Hepatocyte (in vitro differentiated cells): ENCODE measurements around the gene APC2. TPM values are rescaled to one million over a fixed set of nuclear protein-coding genes. Genes with fewer than 3 reads are reported as not detected.

Experiments used
- DNase-seq: peaks from one replicate; pipeline ENCODE4 v3.0.0-alpha.2; 2016; ENCODE audit warnings: low spot score
- H2AFZ ChIP-seq: fragments of 200-600 bp; sonication (generic); 2 replicates; pipeline ENCODE4 v1.6.0; 2016; ENCODE audit warnings: antibody characterized with exemption, mild to moderate bottlenecking
- H3K27ac ChIP-seq: fragments of 200-600 bp; sonication (generic); 2 replicates; pipeline ENCODE4 v1.5.1; 2016; ENCODE audit warnings: mild to moderate bottlenecking
- H3K27me3 ChIP-seq: fragments of 200-600 bp; sonication (generic); 2 replicates; pipeline ENCODE4 v1.6.1; 2016
- H3K36me3 ChIP-seq: fragments of 200-600 bp; sonication (generic); replicated peaks from 2 replicates; pipeline ENCODE4 v1.5.1; 2016; ENCODE audit warnings: low read depth; ENCODE audit not compliant: insufficient read depth
- H3K4me1 ChIP-seq: fragments of 200-600 bp; sonication (generic); 2 replicates; pipeline ENCODE4 v1.5.1; 2016; ENCODE audit warnings: mild to moderate bottlenecking, moderate library complexity; ENCODE audit not compliant: insufficient read depth
- H3K4me2 ChIP-seq: fragments of 200-600 bp; sonication (generic); 2 replicates; pipeline ENCODE4 v1.6.0; 2016
- H3K4me3 ChIP-seq: fragments of 200-600 bp; sonication (generic); 2 replicates; pipeline ENCODE4 v1.5.1; 2016; ENCODE audit warnings: mild to moderate bottlenecking
- H3K79me2 ChIP-seq: fragments of 200-600 bp; sonication (generic); 2 replicates; pipeline ENCODE4 v1.6.0; 2017; ENCODE audit warnings: mild to moderate bottlenecking
- H3K9me2 ChIP-seq: fragments of 200-600 bp; sonication (generic); replicated peaks from 2 replicates; pipeline ENCODE4 v1.6.0; 2017; ENCODE audit warnings: mild to moderate bottlenecking; ENCODE audit not compliant: insufficient read depth
- H3K9me3 ChIP-seq: fragments of 200-600 bp; sonication (generic); 2 replicates; pipeline ENCODE4 v1.5.1; 2016; ENCODE audit warnings: low read depth, mild to moderate bottlenecking
- H4K20me1 ChIP-seq: fragments of 200-600 bp; sonication (generic); 2 replicates; pipeline ENCODE4 v1.6.0; 2016; ENCODE audit warnings: mild to moderate bottlenecking; ENCODE audit not compliant: insufficient read depth, poor library complexity, severe bottlenecking
- EZH2 ChIP-seq: fragments of 200-600 bp; sonication (generic); IDR thresholded peaks from 2 replicates; pipeline ENCODE4 v1.6.1; 2016; ENCODE audit warnings: antibody characterized with exemption, mild to moderate bottlenecking, borderline replicate concordance
- EZH2phosphoT487 ChIP-seq: fragments of 200-600 bp; sonication (generic); IDR thresholded peaks from one replicate; pipeline ENCODE4 v1.6.1; 2018; ENCODE audit warnings: antibody characterized with exemption, mild to moderate bottlenecking, low read depth, moderate library complexity; ENCODE audit not compliant: unreplicated experiment, severe bottlenecking
- WGBS: methylation state at CpG from one replicate; pipeline ENCODE4 v1.1.6; 2016; ENCODE audit warnings: low lambda C conversion rate; ENCODE audit errors: missing lambda C conversion rate; 5-methylcytosine and 5-hydroxymethylcytosine counted together
- polyA plus RNA-seq: library from polyadenylated mRNA; unstranded; fragments of >200 nt; fragmentation: Nextera tagmentation; extraction: Ambion mirVana; gene quantifications from 2 replicates; pipeline ENCODE4 v1.2.1, GENCODE V29; 2016
- total RNA-seq: library from RNA; depleted of rRNA; stranded (reverse); fragments of >200 nt; gene quantifications from 2 replicates; pipeline ENCODE4 v1.2.3, GENCODE V29; 2014
- TF ChIP-seq, protein P1 (sequence below): fragments of 200-600 bp; sonication (generic); IDR thresholded peaks from 2 replicates; pipeline ENCODE4 v1.5.1; 2016; ENCODE audit warnings: antibody characterized with exemption, mild to moderate bottlenecking; ENCODE audit not compliant: poor library complexity

Gene APC2
- total and polyA plus RNA-seq, 2 experiments from 2014 or later = 0.36 to 1.2 TPM

DNA sequence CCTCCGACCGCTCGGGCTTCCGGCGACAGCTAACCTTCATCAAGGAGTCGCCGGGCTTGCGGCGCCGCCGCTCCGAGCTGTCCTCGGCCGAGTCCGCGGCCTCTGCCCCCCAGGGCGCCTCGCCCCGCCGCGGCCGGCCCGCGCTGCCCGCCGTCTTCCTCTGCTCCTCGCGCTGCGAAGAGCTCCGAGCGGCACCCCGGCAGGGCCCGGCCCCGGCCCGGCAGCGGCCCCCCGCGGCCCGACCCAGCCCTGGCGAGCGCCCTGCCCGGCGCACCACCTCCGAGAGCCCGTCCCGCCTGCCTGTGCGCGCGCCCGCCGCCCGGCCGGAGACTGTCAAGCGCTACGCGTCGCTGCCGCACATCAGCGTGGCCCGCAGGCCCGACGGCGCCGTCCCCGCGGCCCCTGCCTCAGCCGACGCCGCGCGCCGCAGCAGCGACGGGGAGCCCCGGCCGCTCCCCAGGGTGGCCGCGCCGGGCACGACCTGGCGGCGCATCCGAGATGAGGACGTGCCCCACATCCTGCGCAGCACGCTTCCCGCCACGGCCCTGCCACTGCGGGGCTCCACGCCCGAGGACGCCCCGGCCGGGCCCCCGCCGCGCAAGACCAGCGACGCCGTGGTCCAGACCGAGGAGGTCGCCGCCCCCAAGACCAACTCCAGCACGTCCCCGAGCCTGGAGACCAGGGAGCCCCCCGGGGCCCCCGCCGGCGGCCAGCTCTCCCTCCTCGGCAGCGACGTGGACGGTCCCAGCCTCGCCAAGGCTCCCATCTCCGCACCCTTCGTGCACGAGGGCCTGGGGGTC lies 19.5 kb downstream of the APC2 start:
- no peak overlapping the region for H3K27ac ChIP-seq
- H3K4me3 ChIP-seq = no peak overlapping the region
- DNase-seq = no peak
- H3K36me3 ChIP-seq = no peaks in the 10 kb centered on the region
- WGBS = 19% methylated on average over 48 of the region's 117 CpGs
- no peaks in the 10 kb centered on the region for H3K79me2 ChIP-seq
- peaks cover 80% of the 10 kb centered on the region for H3K27me3 ChIP-seq
- no peak for TF ChIP-seq EZH2
- TF ChIP-seq EZH2phosphoT487 = no peak
- TF ChIP-seq, protein P1, sequence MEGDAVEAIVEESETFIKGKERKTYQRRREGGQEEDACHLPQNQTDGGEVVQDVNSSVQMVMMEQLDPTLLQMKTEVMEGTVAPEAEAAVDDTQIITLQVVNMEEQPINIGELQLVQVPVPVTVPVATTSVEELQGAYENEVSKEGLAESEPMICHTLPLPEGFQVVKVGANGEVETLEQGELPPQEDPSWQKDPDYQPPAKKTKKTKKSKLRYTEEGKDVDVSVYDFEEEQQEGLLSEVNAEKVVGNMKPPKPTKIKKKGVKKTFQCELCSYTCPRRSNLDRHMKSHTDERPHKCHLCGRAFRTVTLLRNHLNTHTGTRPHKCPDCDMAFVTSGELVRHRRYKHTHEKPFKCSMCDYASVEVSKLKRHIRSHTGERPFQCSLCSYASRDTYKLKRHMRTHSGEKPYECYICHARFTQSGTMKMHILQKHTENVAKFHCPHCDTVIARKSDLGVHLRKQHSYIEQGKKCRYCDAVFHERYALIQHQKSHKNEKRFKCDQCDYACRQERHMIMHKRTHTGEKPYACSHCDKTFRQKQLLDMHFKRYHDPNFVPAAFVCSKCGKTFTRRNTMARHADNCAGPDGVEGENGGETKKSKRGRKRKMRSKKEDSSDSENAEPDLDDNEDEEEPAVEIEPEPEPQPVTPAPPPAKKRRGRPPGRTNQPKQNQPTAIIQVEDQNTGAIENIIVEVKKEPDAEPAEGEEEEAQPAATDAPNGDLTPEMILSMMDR = no peak
- no peaks in the 10 kb centered on the region for H3K9me2 ChIP-seq
- H2AFZ ChIP-seq = no peak overlapping the region
- H3K9me3 ChIP-seq = no peaks in the 10 kb centered on the region
- peaks cover 42% of the 10 kb centered on the region for H3K4me1 ChIP-seq
- peak overlapping the region; percentile 94 for H3K4me2 ChIP-seq
- H4K20me1 ChIP-seq = peaks cover 87% of the 10 kb centered on the region

DNA sequence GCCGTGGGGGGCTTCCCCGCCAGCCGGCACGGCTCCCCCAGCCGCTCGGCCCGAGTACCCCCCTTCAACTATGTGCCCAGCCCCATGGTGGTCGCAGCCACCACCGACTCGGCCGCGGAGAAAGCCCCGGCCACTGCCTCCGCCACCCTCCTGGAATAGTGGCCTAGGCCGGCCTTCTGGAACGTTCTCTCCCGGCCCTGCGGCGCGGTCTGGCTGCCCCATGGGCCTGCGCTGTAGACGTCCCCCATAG lies 20.1 kb downstream of the APC2 start:
- H3K79me2 ChIP-seq = no peaks in the 10 kb centered on the region
- H3K36me3 ChIP-seq = no peaks in the 10 kb centered on the region
- peak overlapping the region; percentile 94 for H3K4me2 ChIP-seq
- 27% methylated on average over 8 of the region's 22 CpGs for WGBS
- no peak for DNase-seq
- H3K4me1 ChIP-seq = peaks cover 42% of the 10 kb centered on the region
- peaks cover 79% of the 10 kb centered on the region for H3K27me3 ChIP-seq
- H3K9me3 ChIP-seq = no peaks in the 10 kb centered on the region
- TF ChIP-seq, protein P1 = no peak
- TF ChIP-seq EZH2 = peak; percentile 93
- no peak overlapping the region for H3K27ac ChIP-seq
- H4K20me1 ChIP-seq = peaks cover 89% of the 10 kb centered on the region
- no peak overlapping the region for H2AFZ ChIP-seq
- no peak overlapping the region for H3K4me3 ChIP-seq
- H3K9me2 ChIP-seq = no peaks in the 10 kb centered on the region

- 2% methylated on average over 35 of the region's 67 CpGs for WGBS
- H3K36me3 ChIP-seq = no peaks in the 10 kb centered on the region
- H3K27ac ChIP-seq = no peak overlapping the region
- H3K9me3 ChIP-seq = no peaks in the 10 kb centered on the region
- peak; percentile 60 for DNase-seq
- peaks cover 42% of the 10 kb centered on the region for H3K4me1 ChIP-seq
- peak overlapping the region; percentile 94 for H3K4me2 ChIP-seq
- no peaks in the 10 kb centered on the region for H3K79me2 ChIP-seq
- peaks cover 87% of the 10 kb centered on the region for H4K20me1 ChIP-seq
- no peak overlapping the region for H2AFZ ChIP-seq
- no peak overlapping the region for H3K4me3 ChIP-seq
- no peaks in the 10 kb centered on the region for H3K9me2 ChIP-seq
- TF ChIP-seq EZH2 (peak; percentile 91), EZH2phosphoT487 (no peak)
- TF ChIP-seq, protein P1 = no peak
- peaks cover 74% of the 10 kb centered on the region for H3K27me3 ChIP-seq
Observed at GRCh38 chr19:1470305-1471009, 20.5 kb downstream of the APC2 start.
